GM21737 (cell line): ENCODE results near the gene OVCH1.
A peak's percentile ranks its signal among the peaks of the same experiment; 100 is the strongest.
"Not testable (repeated sequence)": the region's sequence is repeated elsewhere in the genome, so short reads cannot be mapped to it uniquely, and the experiment has no call there.

Experiments
- ATAC-seq: cut with Tn5 transposase; IDR thresholded peaks from one replicate; pipeline ENCODE4 v1.9.1; 2021; ENCODE audit warnings: mild to moderate bottlenecking, moderate library complexity; ENCODE audit not compliant: unreplicated experiment

Gene OVCH1

DNA sequence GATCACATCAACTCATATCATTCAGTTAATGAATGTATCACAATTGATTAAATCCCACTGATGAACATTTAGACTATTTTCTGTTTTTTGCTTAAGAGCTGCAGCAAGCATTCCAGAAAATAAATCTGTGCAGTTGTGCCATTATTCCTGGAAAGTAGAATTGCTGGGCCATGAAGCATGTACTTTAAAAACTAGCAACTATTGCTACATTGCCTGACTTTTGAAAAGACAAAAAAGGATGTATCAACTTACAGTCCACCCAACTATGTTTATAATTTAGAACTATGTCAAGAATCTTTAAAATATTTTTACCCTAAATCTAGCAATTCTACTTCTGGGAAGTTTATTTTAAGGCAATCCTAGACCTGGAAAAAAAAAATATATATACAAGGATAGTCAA, 83.1 kb downstream of the OVCH1 start:
- ATAC-seq = no peak

GRCh38 chr12:29405561-29405960, 91.9 kb downstream of the OVCH1 start:
- ATAC-seq = no peak

DNA sequence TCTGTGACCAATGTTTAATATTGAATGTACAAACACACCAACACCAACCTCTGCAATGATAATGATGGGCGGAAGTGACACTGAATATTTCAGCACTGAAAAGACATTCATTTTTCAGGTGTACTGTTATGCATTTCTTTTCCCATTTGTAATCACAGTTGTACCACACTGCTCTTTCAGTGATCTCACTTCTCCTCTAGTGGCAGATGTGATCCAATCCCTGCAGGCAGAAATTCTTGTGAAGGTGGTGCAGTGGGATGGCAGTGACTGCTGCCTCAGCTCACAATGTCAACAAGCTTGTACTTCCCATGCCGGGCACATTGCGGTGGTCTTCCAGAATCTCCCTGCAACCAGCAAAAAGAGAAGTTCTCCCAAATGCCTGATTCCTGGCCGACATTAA, 93.5 kb downstream of the OVCH1 start:
- no peak for ATAC-seq

DNA sequence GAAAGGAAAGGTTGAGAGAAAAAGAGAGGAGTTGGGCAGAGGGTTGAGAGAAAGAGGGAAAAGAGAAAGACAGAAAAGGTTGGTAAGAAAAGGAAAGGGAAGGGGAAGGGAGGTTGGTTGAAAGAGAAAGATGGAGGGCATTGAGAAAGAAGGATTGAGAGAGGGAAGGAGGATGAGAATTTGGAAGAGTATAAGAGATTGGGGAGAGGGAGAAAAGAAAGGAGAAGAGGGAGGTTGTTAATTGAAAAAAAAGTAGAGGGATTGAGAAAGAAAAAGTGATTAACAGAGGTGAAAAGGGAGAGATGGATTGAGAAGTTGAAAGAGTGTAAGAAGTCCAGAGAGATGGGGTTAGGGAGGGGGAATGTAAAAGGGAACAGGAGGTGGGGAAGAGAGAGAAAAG, 95.0 kb downstream of the OVCH1 start:
- ATAC-seq = no peak

- ATAC-seq = no peak
Measured at GRCh38 chr12:29398495-29398894, 99.0 kb downstream of the OVCH1 start.

DNA sequence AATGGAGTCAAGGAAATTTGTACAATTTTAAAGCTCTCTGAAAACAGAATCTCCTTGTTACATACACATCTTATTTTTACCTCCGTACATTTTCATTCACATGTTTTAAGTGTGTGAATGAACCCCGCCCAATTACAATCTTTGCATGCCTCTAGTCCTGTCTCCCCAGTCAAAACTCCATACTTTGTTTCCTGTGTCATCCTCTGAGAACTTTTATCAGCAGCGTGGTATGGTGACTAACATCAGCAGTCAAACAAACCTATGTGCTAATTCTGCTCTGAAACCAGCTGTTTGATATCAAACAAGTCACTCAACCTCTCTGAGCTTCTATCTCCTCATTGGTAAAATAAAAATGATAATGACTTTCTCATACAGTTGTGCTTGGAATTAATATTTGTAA, 100.7 kb downstream of the OVCH1 start:
- no peak for ATAC-seq

DNA sequence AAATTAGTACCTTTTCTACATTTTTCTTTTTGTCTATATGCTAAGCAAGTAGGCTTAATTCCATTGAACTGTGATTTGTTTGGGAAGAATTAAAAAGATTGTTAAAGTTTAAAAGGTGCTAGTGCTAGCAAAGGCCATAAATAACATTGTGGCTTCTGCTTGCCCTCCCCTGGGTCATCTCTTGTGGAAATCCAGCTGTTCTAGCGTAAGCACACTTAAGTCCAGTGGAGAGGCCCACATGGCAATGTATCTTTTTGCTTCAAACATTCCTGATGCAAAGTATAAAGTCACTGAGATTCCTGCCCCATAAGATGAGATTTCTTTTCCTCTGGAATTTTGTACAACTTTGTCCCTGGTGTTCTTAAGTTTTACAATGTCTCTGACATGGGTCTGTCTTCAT, 102.1 kb downstream of the OVCH1 start:
- ATAC-seq = no peak

GRCh38 chr12:29390419-29390818, 107.1 kb downstream of the OVCH1 start:
- not testable (repeated sequence) for ATAC-seq

- ATAC-seq = no peak
Measured at GRCh38 chr12:29389295-29389919, 108.1 kb downstream of the OVCH1 start.

- ATAC-seq = not testable (repeated sequence)
Measured at GRCh38 chr12:29386084-29386680, 111.3 kb downstream of the OVCH1 start.

- not testable (repeated sequence) for ATAC-seq
Measured at GRCh38 chr12:29385194-29385593, 112.3 kb downstream of the OVCH1 start.

DNA sequence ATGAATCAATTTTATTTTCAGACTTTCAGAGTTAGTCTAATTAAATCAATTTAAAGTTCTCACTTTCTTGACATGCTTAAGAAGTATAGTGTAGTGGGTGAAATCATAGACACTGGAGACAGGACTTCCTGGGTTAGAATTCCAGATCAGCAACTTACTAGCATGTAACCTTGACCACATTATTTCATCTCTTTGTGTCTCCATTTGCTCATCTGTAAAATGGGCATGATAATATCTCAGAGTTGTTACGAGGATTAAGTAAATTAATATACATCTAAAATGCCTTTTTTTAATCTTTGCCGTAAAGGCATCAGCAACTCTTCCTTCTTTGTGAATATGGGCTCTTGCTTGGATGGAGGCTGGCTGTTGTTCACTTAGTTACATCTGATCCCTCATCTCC, 115.2 kb downstream of the OVCH1 start:
- ATAC-seq = no peak

- peak; percentile 97 for ATAC-seq
Measured at GRCh38 chr12:29380536-29381523, 116.7 kb downstream of the OVCH1 start, which contains the start of gene ERGIC2. Gene ERGIC2 (minus strand): TSS chr12:29381172. CDS start chr12:29371633, 9,539 bp downstream.
